ENCODE measurements around the gene BARD1. TPM values are rescaled to one million over a fixed set of nuclear protein-coding genes. Genes with fewer than 3 reads are reported as not detected.

BARD1 gene
- total and polyA plus RNA-seq, 4 donors = 0.54 to 11.3 (median 3.0) TPM

GRCh38 chr2:214747992-214748391 is 61.5 kb downstream of the BARD1 start:
- Histone ChIP-seq H3K4me3 (ENCODE audit: low read depth in 1 of 3, low read length in 3 of 3) (no peak overlapping the region), H3K27me3 (ENCODE audit: control insufficient read depth in 4 of 4, insufficient read depth in 4 of 4, low read length in 3 of 4) (no peaks in the 10 kb centered on the region), H3K4me1 (ENCODE audit: control insufficient read depth in 4 of 4, insufficient read depth in 4 of 4, low read length in 3 of 4) (no peaks in the 10 kb centered on the region), H3K9ac (ENCODE audit: low read depth in 1 of 2, low read length in 2 of 2) (no peak overlapping the region), H3K9me3 (ENCODE audit: control insufficient read depth in 4 of 4, low read length in 3 of 4) (no peaks in the 10 kb centered on the region), H3K27ac (ENCODE audit: low read depth in 1 of 2, low read length in 2 of 2) (no peak overlapping the region), H3K36me3 (ENCODE audit: control insufficient read depth in 4 of 4, insufficient read depth in 3 of 4, low read depth in 1 of 4, low read length in 3 of 4) (no peaks in the 10 kb centered on the region)
- no peak for TF ChIP-seq JUND (IDR thresholded peaks at IDR 0.05)
- TF ChIP-seq GABPA (IDR thresholded peaks at IDR 0.05 in 1 of 2, conservative IDR thresholded peaks at IDR 0.05 in 1 of 2) = no peak
- TF ChIP-seq YY1 (IDR thresholded peaks at IDR 0.05) = no peak
- no peak for TF ChIP-seq FOXA1 (IDR thresholded peaks at IDR 0.05)
- no peak for TF ChIP-seq HNF4A (conservative IDR thresholded peaks at IDR 0.05)
- no peak for TF ChIP-seq REST (IDR thresholded peaks at IDR 0.05)
- TF ChIP-seq FOXA2 (IDR thresholded peaks at IDR 0.05) = no peak
- no peak for TF ChIP-seq RAD21 (IDR thresholded peaks at IDR 0.05)
- TF ChIP-seq HNF4G (IDR thresholded peaks at IDR 0.05) = no peak
- no peak for TF ChIP-seq SP1 (IDR thresholded peaks at IDR 0.05)
- no peak for TF ChIP-seq MAX (IDR thresholded peaks at IDR 0.05)
- TF ChIP-seq TAF1 (conservative IDR thresholded peaks at IDR 0.05) = no peak
- no peak for TF ChIP-seq ZBTB33 (IDR thresholded peaks at IDR 0.05)
- TF ChIP-seq ATF3 (IDR thresholded peaks at IDR 0.05) = no peak
- TF ChIP-seq RXRA (IDR thresholded peaks at IDR 0.05) = no peak
- TF ChIP-seq NR2F2 (IDR thresholded peaks at IDR 0.05) = no peak
- no peak for TF ChIP-seq CTCF (IDR thresholded peaks at IDR 0.05; ENCODE audit: low read depth, low read length, missing input control)
- TF ChIP-seq EGR1 (IDR thresholded peaks at IDR 0.05; ENCODE audit: low read depth in 2 of 2) = no peak
- DNase-seq (ENCODE audit: low spot score) = no peak

All from liver (tissue), 9 donors.